Measurements from ENCODE around the gene OVCA2.

DNA sequence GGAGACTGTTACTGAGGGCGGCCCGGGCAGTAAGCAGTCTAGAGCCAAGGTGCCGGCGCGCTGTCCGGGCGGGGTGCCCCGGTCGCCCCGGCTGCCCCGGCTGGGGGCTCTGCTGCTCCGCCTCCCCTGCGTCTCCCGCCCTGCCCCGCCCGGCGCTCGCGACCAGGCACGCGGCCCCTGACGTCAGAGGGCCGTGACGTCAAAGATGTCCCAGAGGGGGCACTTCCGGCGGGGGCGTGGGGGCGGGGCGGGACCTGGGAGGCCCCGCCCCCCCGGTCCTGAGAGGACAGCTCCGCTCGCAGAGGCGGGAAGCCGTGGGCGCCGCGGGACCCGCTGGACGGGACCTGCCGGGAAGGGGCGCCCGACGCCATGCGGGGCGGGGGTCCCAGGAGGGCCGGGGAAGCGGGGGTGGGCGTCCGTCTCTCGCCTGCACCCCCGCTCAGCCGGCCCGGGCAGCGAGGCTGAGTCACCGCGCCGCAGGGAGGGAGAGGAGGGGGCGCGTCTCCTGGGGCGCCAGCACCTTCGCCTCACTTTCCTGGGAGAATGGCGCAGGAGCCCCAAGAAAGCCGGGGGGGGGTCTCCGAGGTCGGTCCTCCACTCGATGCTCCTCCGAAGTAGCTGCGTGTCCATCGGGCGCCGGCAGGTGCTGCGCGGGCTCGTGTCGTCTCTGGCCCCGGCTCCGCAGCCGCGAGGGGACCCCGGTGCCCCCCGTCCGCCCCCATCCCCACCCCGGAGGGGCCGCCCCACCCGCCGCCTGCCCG, 8.7 kb downstream of the OVCA2 start:
- TF ChIP-seq, protein P1, sequence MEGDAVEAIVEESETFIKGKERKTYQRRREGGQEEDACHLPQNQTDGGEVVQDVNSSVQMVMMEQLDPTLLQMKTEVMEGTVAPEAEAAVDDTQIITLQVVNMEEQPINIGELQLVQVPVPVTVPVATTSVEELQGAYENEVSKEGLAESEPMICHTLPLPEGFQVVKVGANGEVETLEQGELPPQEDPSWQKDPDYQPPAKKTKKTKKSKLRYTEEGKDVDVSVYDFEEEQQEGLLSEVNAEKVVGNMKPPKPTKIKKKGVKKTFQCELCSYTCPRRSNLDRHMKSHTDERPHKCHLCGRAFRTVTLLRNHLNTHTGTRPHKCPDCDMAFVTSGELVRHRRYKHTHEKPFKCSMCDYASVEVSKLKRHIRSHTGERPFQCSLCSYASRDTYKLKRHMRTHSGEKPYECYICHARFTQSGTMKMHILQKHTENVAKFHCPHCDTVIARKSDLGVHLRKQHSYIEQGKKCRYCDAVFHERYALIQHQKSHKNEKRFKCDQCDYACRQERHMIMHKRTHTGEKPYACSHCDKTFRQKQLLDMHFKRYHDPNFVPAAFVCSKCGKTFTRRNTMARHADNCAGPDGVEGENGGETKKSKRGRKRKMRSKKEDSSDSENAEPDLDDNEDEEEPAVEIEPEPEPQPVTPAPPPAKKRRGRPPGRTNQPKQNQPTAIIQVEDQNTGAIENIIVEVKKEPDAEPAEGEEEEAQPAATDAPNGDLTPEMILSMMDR (IDR thresholded peaks at IDR 0.05; ENCODE audit: low read depth, low read length, missing input control) = no peak
- TF ChIP-seq RAD21 (IDR thresholded peaks at IDR 0.05) (no peak), FOXA2 (IDR thresholded peaks at IDR 0.05) (no peak), GABPA (IDR thresholded peaks at IDR 0.05 in 1 of 2, conservative IDR thresholded peaks at IDR 0.05 in 1 of 2) (peak in 1 of 2 donors; percentile 67), HNF4A (conservative IDR thresholded peaks at IDR 0.05) (no peak)
- TF ChIP-seq, protein P2, sequence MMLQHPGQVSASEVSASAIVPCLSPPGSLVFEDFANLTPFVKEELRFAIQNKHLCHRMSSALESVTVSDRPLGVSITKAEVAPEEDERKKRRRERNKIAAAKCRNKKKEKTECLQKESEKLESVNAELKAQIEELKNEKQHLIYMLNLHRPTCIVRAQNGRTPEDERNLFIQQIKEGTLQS (IDR thresholded peaks at IDR 0.05) = no peak
- TF ChIP-seq, protein P3, sequence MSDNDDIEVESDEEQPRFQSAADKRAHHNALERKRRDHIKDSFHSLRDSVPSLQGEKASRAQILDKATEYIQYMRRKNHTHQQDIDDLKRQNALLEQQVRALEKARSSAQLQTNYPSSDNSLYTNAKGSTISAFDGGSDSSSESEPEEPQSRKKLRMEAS (IDR thresholded peaks at IDR 0.05) = no peak
- TF ChIP-seq, protein P4, sequence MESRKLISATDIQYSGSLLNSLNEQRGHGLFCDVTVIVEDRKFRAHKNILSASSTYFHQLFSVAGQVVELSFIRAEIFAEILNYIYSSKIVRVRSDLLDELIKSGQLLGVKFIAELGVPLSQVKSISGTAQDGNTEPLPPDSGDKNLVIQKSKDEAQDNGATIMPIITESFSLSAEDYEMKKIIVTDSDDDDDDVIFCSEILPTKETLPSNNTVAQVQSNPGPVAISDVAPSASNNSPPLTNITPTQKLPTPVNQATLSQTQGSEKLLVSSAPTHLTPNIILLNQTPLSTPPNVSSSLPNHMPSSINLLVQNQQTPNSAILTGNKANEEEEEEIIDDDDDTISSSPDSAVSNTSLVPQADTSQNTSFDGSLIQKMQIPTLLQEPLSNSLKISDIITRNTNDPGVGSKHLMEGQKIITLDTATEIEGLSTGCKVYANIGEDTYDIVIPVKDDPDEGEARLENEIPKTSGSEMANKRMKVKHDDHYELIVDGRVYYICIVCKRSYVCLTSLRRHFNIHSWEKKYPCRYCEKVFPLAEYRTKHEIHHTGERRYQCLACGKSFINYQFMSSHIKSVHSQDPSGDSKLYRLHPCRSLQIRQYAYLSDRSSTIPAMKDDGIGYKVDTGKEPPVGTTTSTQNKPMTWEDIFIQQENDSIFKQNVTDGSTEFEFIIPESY (IDR thresholded peaks at IDR 0.05) = no peak

Data from liver (tissue), 3 donors.